ENCODE measurements around the gene FIG4. TPM values are rescaled to one million over a fixed set of nuclear protein-coding genes. Genes with fewer than 3 reads are reported as not detected.

FIG4 gene
- polyA plus RNA-seq, 1 of the 3 experiments (the other 2 are of a cell fraction), result 6.8 TPM

DNA sequence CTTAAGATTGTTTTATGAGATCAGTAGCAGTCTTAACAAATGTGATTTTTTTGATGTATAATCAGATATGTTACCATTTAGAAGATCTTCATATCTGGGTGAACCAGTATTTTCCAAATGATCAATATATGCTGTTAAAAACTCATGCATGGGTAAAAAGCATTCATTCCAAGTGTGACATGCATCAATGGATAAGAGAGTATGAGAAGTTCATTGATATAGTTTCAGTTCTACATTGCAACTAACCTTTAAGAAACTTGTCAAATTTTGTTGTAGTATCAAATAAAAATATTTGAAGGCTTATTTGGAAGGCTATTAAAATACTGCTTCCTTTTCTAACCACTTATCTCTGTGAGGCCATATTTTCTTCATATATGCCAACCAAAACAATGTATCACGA, 117.7 kb downstream of the FIG4 start:
- 90% methylated on average over 1 of the region's 1 CpG for WGBS (ENCODE audit: low lambda C conversion rate)
- POLR2A ChIA-PET, result no interaction called here

DNA sequence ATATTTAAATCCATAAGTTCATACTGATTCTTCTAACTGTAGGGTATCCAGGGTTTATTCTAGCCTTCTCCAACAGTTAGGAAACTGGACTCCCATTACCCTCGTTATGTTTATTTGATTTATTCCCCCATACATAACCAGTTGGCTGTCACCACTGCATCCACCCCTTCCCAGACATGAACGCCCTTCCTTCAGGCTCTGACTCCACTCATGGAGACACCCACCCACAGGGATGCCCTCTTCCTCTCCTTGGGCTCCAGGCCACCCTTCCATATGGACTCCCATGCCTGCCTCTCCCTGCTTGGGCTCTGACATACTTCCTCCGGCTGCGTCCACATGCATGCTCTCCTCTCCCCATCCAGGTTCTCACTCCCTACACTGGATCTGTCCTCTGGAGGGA, 124.0 kb downstream of the FIG4 start:
- Histone ChIP-seq H3K27me3 (ENCODE audit: insufficient read depth) (no peaks in the 10 kb centered on the region), H3K9me3 (no peaks in the 10 kb centered on the region), H3K4me1 (ENCODE audit: control insufficient read depth in 1 of 2, insufficient read depth in 2 of 2, low read depth in 1 of 2, low read length in 1 of 2) (no peaks in the 10 kb centered on the region; a peak in 1 of 4 replicates), H3K9me2 (no peaks in the 10 kb centered on the region), H3K36me3 (replicated peaks in 1 of 2; ENCODE audit: control insufficient read depth in 1 of 2, insufficient read depth in 2 of 2, low read length in 1 of 2) (peaks cover 0 to 3% of the 10 kb centered on the region in 2 experiments), H3F3A (replicated peaks; ENCODE audit: insufficient read depth) (no peaks in the 10 kb centered on the region), H3K4me3 (ENCODE audit: low read depth in 2 of 2, low read length in 1 of 2) (no peak overlapping the region), H3K4me2 (no peak overlapping the region), H2AFZ (ENCODE audit: low read depth) (no peak overlapping the region), H3K27ac (ENCODE audit: low read depth in 2 of 2, low read length in 1 of 2) (no peak overlapping the region), H3K79me2 (ENCODE audit: insufficient read depth) (no peaks in the 10 kb centered on the region), H3K9ac (no peak overlapping the region), H4K20me1 (ENCODE audit: insufficient read depth) (no peaks in the 10 kb centered on the region)
- CTCF ChIA-PET, result interaction anchor here (2.7 kb wide), 1 partner anchor 224 kb away, joined by 8 read pairs; no protein-coding TSS in a partner anchor
- POLR2A ChIA-PET, result no interaction called here
- no peak for DNase-seq
- TF ChIP-seq RFX5 (IDR thresholded peaks at IDR 0.05; ENCODE audit: low read length), result no peak
- no peak for TF ChIP-seq FOXJ3 (CRISPR knock-in tag; IDR thresholded peaks at IDR 0.05)
- no peak for TF ChIP-seq REST (IDR thresholded peaks at IDR 0.05; ENCODE audit: low read depth, low read length)
- TF ChIP-seq, protein P1, sequence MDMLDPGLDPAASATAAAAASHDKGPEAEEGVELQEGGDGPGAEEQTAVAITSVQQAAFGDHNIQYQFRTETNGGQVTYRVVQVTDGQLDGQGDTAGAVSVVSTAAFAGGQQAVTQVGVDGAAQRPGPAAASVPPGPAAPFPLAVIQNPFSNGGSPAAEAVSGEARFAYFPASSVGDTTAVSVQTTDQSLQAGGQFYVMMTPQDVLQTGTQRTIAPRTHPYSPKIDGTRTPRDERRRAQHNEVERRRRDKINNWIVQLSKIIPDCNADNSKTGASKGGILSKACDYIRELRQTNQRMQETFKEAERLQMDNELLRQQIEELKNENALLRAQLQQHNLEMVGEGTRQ (IDR thresholded peaks at IDR 0.05; ENCODE audit: borderline replicate concordance, low read depth, low read length), result no peak
- WGBS (ENCODE audit: low lambda C conversion rate), result 82% methylated on average over 4 of the region's 4 CpGs

More for the DNA sequence above, 117.7 kb downstream of the FIG4 start:
- Histone ChIP-seq H3K4me1 (ENCODE audit: control insufficient read depth in 1 of 2, insufficient read depth in 2 of 2, low read depth in 1 of 2, low read length in 1 of 2) (no peaks in the 10 kb centered on the region), H3K27me3 (ENCODE audit: insufficient read depth) (no peaks in the 10 kb centered on the region), H3K9me3 (no peaks in the 10 kb centered on the region), H3K9ac (no peak overlapping the region), H3K79me2 (ENCODE audit: insufficient read depth) (no peaks in the 10 kb centered on the region), H3K4me3 (ENCODE audit: low read depth in 2 of 2, low read length in 1 of 2) (no peak overlapping the region), H3K36me3 (replicated peaks in 1 of 2; ENCODE audit: control insufficient read depth in 1 of 2, insufficient read depth in 2 of 2, low read length in 1 of 2) (no peaks in the 10 kb centered on the region), H3K9me2 (no peaks in the 10 kb centered on the region), H3K27ac (ENCODE audit: low read depth in 2 of 2, low read length in 1 of 2) (no peak overlapping the region), H2AFZ (ENCODE audit: low read depth) (no peak overlapping the region), H3K4me2 (no peak overlapping the region), H4K20me1 (ENCODE audit: insufficient read depth) (no peaks in the 10 kb centered on the region), H3F3A (replicated peaks; ENCODE audit: insufficient read depth) (no peaks in the 10 kb centered on the region)
- CTCF ChIA-PET, result no interaction called here
- TF ChIP-seq FOXJ3 (CRISPR knock-in tag; IDR thresholded peaks at IDR 0.05), result no peak
- TF ChIP-seq FOXM1 (IDR thresholded peaks at IDR 0.05; ENCODE audit: low read depth), result no peak
- TF ChIP-seq RFX5 (IDR thresholded peaks at IDR 0.05; ENCODE audit: low read length), result no peak
- no peak for DNase-seq
